Right atrium auricular region (tissue), 2 donors: ENCODE results near the gene SNX9. TPM values are rescaled to one million over a fixed set of nuclear protein-coding genes. Genes with fewer than 3 reads are reported as not detected.

Experiments used
- DNase-seq: peaks from one replicate; pipeline ENCODE4 v3.0.0-alpha.2; 2019; ENCODE audit warnings: low spot score
- H3K27ac ChIP-seq, 2 donors: fragments of 200-600 bp; sonication (generic); 1 replicate in 1 of 2; 2 replicates in 1 of 2; pipeline ENCODE4 v1.5.1; 2016 to 2019
- H3K27me3 ChIP-seq, 2 donors: fragments of 200-600 bp; sonication (generic); one replicate each; pipeline versions ENCODE4 v1.5.1 to v1.6.0; 2017 to 2019
- H3K36me3 ChIP-seq: fragments of 200-600 bp; sonication (generic); one replicate; pipeline ENCODE4 v1.5.1; 2016
- H3K4me1 ChIP-seq, 2 donors: fragments of 200-600 bp; sonication (generic); one replicate each; pipeline versions ENCODE4 v1.5.1 to v1.6.0; 2017 to 2019
- H3K4me3 ChIP-seq, 2 donors: fragments of 200-600 bp; sonication (generic); 1 replicate in 1 of 2; 2 replicates in 1 of 2; pipeline ENCODE4 v1.5.1; 2017 to 2019; ENCODE audit warnings: mild to moderate bottlenecking in 1 of 2, moderate library complexity in 1 of 2
- H3K9me3 ChIP-seq, 2 donors: fragments of 200-600 bp; sonication (generic); one replicate each; pipeline ENCODE4 v1.5.1; 2019
- total RNA-seq, 2 donors: library from RNA; depleted of rRNA; stranded (reverse); fragments of >200 nt; gene quantifications; one replicate each; pipeline ENCODE4 v1.1.0, GENCODE V29; 2016
- TF ChIP-seq, protein P1 (sequence below), 2 donors: fragments of 200-600 bp; sonication (generic); IDR thresholded peaks; one replicate each; pipeline ENCODE4 v1.5.1; 2019; ENCODE audit warnings: antibody characterized with exemption in 2 of 2

SNX9 gene
- total RNA-seq, 2 donors from 2014 or later: 26.6 to 39.4 TPM

DNA sequence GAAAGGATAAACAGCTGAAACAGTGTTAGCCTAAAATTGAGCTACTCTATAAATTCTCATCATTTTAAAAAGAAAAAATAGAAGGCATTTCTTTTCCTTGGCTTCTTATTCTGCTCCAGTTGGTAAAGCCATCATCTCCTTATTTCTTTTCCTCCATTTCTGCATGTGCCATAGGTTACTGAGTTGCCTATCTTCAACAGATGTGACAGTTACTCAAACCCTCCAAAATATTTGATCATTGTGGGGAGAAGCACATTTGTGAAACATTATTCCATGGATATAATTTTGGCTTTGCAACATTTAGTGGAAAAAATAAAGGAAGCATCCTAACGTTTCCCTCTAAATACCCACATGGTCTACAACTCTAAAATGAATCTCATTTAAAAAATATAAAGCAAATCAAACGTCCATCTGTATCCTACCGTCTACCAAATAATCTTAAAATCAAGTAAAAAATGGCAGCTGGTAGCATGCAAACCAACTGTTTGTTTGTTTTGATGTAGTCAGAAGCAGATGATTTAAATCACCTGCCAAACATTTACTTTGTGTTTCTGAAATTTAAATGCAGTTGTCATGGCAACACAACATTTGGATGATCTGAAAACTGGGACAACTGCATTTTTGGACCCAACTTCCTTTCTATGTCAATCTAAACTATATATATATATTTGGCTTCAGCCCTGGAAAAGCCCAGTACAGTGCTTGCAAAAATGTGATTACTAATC is 16.8 kb upstream of the SNX9 start:
- H3K36me3 ChIP-seq: no peaks in the 10 kb centered on the region
- TF ChIP-seq, protein P1, sequence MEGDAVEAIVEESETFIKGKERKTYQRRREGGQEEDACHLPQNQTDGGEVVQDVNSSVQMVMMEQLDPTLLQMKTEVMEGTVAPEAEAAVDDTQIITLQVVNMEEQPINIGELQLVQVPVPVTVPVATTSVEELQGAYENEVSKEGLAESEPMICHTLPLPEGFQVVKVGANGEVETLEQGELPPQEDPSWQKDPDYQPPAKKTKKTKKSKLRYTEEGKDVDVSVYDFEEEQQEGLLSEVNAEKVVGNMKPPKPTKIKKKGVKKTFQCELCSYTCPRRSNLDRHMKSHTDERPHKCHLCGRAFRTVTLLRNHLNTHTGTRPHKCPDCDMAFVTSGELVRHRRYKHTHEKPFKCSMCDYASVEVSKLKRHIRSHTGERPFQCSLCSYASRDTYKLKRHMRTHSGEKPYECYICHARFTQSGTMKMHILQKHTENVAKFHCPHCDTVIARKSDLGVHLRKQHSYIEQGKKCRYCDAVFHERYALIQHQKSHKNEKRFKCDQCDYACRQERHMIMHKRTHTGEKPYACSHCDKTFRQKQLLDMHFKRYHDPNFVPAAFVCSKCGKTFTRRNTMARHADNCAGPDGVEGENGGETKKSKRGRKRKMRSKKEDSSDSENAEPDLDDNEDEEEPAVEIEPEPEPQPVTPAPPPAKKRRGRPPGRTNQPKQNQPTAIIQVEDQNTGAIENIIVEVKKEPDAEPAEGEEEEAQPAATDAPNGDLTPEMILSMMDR (IDR thresholded peaks at IDR 0.05): no peak
- H3K27ac ChIP-seq: no peak overlapping the region
- no peaks in the 10 kb centered on the region for H3K4me1 ChIP-seq
- no peak overlapping the region for H3K4me3 ChIP-seq
- no peak for DNase-seq
- H3K27me3 ChIP-seq: no peaks in the 10 kb centered on the region
- H3K9me3 ChIP-seq: peaks cover 3 to 5% of the 10 kb centered on the region in 2 donors

DNA sequence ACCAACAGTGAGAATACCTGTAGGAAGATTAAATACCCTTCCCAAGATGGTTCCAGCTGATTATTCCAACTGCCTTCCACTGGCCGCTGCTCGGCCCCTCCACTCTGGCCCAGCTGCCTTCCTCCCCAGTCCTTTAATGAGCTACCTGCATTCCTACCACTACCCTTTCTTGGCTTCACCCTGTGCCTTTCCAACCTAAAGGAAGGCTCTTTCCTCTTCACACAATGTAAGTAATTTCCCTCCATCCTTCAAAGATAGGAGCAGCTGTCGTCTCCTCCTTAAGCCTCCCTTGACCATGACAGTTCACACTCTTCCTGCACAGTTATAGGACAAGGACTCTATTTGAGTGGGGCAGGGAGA is 16.2 kb upstream of the SNX9 start:
- Histone ChIP-seq H3K27me3 (no peaks in the 10 kb centered on the region), H3K36me3 (no peaks in the 10 kb centered on the region), H3K4me1 (no peaks in the 10 kb centered on the region), H3K4me3 (no peak overlapping the region), H3K9me3 (peaks cover 3 to 5% of the 10 kb centered on the region in 2 donors), H3K27ac (no peak overlapping the region)
- TF ChIP-seq, protein P1 (IDR thresholded peaks at IDR 0.05): no peak
- no peak for DNase-seq

DNA sequence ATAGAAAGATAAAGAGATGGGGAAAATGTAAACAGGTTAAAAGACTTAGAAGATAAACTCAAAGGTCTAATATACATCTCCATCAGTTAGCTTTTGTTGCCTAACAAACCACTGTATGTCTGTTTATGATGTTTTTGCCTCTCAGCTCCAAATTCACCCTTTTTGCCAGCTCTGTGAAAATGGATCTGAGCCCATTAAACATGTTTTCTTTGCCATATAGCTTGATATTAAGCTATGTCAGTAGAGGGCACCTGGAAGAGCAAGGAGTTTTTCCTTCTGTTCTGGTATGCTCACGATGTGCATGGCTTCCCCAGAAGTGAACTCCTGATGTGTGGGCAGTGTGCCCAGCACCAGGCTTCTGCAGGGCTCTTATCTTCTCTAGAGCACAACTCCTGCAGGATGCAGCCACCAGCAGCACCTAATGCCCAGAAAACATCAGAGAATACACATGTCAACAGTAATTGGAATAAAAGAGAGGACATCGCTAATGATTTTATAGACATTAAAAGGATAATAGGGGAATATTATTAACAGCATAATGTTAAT is 14.6 kb upstream of the SNX9 start:
- Histone ChIP-seq H3K4me3 (no peak overlapping the region), H3K27ac (no peak overlapping the region), H3K9me3 (peaks cover 3 to 5% of the 10 kb centered on the region in 2 donors), H3K27me3 (no peaks in the 10 kb centered on the region), H3K4me1 (peaks cover 0 to 4% of the 10 kb centered on the region in 2 donors), H3K36me3 (no peaks in the 10 kb centered on the region)
- TF ChIP-seq, protein P1 (IDR thresholded peaks at IDR 0.05): no peak
- DNase-seq: no peak

DNA sequence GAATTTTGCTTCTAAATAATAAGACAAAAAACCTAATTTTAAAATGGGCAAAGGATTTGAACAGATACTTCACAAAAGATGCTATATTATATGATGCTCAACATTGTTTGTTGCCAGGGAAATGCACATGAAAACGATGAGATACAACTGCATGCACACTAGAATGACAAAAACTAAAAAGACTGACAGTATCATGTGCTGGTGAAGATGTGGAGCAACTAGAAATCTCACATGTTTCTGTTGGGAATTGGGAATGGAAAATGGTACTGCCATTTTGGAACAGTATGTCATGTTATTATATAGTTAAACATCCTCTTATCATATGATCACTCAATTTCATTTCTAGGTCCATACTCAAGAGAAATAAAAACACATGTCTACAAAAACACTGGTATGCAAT is 13.4 kb upstream of the SNX9 start:
- no peak overlapping the region for H3K4me3 ChIP-seq
- no peak for DNase-seq
- H3K27ac ChIP-seq: no peak overlapping the region
- peaks cover 0 to 14% of the 10 kb centered on the region in 2 donors for H3K4me1 ChIP-seq
- TF ChIP-seq, protein P1 (IDR thresholded peaks at IDR 0.05): no peak
- no peaks in the 10 kb centered on the region for H3K36me3 ChIP-seq
- no peaks in the 10 kb centered on the region for H3K27me3 ChIP-seq
- H3K9me3 ChIP-seq: peaks cover 3 to 5% of the 10 kb centered on the region in 2 donors

DNA sequence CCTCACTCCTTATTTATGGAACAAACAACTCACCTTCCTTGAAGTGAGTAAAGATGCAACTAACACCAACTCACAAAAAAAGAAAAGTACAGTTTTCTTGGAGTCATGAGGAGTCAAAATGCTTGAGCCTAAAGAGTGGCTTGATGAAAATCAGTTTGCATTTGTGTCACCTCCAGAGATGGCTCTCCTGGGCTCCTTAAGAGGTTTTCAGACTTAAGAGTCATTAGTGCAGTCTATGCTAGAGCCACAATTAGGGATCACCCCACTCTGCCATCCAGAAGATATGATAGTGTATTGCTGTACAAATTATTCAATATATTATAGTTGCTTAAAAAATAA is 11.9 kb upstream of the SNX9 start:
- Histone ChIP-seq H3K9me3 (peaks cover 3 to 5% of the 10 kb centered on the region in 2 donors), H3K36me3 (no peaks in the 10 kb centered on the region)
- TF ChIP-seq, protein P1 (IDR thresholded peaks at IDR 0.05): no peak

More for the DNA sequence above, 11.9 kb upstream of the SNX9 start:
- Histone ChIP-seq H3K27me3 (no peaks in the 10 kb centered on the region), H3K4me3 (no peak overlapping the region), H3K27ac (no peak overlapping the region), H3K4me1 (peaks cover 0 to 22% of the 10 kb centered on the region in 2 donors)
- no peak for DNase-seq
